ENCODE measurements around the gene EMC10.

Gene EMC10

DNA sequence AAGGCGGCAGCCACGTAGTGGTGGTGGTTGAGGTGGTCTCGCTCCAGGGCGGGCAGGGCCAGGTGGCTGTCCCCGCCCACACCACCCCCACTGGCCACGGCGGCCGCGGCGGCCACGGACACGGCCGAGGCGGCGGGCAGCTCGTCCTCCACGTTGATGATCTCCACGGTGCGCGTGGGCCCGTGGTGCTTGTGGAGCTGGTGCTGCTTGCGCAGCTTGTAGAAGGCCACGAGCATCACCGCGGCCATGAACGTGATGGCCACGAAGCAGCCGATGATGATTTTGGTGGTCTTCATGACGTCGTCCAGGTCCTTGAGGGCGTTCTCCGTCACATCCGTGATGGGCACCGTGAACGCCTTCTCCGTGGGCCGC, 41.4 kb downstream of the EMC10 start:
- no peak for DNase-seq (ENCODE audit: low read depth in 1 of 2, low spot score in 1 of 2)
- no peak overlapping the region for H3K4me3 ChIP-seq (replicated peaks; ENCODE audit: insufficient read depth, low read length)
- no peak for TF ChIP-seq GABPA (IDR thresholded peaks at IDR 0.05; ENCODE audit: low read depth)
- no peak for TF ChIP-seq SPI1 (IDR thresholded peaks at IDR 0.05; ENCODE audit: borderline replicate concordance, low read depth)
- TF ChIP-seq, protein P1, sequence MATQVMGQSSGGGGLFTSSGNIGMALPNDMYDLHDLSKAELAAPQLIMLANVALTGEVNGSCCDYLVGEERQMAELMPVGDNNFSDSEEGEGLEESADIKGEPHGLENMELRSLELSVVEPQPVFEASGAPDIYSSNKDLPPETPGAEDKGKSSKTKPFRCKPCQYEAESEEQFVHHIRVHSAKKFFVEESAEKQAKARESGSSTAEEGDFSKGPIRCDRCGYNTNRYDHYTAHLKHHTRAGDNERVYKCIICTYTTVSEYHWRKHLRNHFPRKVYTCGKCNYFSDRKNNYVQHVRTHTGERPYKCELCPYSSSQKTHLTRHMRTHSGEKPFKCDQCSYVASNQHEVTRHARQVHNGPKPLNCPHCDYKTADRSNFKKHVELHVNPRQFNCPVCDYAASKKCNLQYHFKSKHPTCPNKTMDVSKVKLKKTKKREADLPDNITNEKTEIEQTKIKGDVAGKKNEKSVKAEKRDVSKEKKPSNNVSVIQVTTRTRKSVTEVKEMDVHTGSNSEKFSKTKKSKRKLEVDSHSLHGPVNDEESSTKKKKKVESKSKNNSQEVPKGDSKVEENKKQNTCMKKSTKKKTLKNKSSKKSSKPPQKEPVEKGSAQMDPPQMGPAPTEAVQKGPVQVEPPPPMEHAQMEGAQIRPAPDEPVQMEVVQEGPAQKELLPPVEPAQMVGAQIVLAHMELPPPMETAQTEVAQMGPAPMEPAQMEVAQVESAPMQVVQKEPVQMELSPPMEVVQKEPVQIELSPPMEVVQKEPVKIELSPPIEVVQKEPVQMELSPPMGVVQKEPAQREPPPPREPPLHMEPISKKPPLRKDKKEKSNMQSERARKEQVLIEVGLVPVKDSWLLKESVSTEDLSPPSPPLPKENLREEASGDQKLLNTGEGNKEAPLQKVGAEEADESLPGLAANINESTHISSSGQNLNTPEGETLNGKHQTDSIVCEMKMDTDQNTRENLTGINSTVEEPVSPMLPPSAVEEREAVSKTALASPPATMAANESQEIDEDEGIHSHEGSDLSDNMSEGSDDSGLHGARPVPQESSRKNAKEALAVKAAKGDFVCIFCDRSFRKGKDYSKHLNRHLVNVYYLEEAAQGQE (IDR thresholded peaks at IDR 0.05; ENCODE audit: insufficient replicate concordance, low read depth), result no peak
- TF ChIP-seq POLR2AphosphoS5 (IDR thresholded peaks at IDR 0.05; ENCODE audit: low read depth), result no peak
- TF ChIP-seq, protein P2, sequence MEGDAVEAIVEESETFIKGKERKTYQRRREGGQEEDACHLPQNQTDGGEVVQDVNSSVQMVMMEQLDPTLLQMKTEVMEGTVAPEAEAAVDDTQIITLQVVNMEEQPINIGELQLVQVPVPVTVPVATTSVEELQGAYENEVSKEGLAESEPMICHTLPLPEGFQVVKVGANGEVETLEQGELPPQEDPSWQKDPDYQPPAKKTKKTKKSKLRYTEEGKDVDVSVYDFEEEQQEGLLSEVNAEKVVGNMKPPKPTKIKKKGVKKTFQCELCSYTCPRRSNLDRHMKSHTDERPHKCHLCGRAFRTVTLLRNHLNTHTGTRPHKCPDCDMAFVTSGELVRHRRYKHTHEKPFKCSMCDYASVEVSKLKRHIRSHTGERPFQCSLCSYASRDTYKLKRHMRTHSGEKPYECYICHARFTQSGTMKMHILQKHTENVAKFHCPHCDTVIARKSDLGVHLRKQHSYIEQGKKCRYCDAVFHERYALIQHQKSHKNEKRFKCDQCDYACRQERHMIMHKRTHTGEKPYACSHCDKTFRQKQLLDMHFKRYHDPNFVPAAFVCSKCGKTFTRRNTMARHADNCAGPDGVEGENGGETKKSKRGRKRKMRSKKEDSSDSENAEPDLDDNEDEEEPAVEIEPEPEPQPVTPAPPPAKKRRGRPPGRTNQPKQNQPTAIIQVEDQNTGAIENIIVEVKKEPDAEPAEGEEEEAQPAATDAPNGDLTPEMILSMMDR (IDR thresholded peaks at IDR 0.05; ENCODE audit: insufficient read depth, low read length), result no peak
- H3K27me3 ChIP-seq (ENCODE audit: insufficient read depth, poor library complexity, severe bottlenecking), result peaks cover 8% of the 10 kb centered on the region
- no peak overlapping the region for H3K27ac ChIP-seq (replicated peaks)

DNA sequence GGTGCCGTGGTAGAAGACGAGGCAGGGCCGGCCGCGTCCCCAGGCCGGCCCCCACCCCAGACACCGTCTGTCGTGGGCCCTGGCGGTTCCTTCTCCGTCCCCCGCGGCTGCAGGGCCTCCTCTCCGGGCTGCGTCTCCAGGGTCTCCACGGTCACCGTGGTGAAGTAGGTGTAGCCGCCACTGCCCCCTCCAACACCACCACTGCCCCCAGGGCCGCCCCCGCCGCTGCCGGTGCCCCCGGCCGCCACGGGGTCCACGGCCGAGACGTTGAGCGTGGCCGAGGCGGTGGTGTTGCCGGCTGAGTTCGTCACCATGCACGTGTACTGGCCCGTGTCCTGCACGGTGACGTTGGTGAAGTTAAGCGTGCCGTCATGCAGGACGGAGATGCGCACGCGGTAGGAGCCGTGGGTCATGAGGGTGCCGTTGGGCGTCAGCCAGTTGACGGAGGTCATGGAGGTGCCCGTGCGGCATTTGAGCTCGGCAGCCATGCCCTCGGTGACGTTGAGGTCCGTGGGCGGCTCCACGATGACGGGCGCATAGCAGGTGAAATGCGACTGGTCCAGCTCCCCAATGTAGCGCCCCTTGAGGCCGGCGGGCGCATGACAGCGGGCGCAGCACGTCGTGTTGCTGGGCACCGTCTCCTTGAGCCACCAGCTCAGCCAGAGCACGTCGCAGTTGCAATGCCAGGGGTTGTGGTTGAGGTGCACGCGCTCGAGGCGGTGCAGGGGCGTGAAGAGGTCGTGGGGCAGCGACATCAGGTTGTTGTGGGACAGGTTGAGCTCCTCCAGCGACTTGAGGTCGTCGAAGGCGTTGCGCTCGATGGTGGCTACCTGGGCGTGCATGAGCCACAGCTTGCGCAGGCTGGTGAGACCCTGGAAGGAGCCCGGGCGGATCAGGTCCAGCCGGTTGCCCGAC, 42.0 kb downstream of the EMC10 start:
- TF ChIP-seq, protein P2 (IDR thresholded peaks at IDR 0.05; ENCODE audit: insufficient read depth, low read length), result no peak
- no peak for TF ChIP-seq GABPA (IDR thresholded peaks at IDR 0.05; ENCODE audit: low read depth)
- TF ChIP-seq, protein P1 (IDR thresholded peaks at IDR 0.05; ENCODE audit: insufficient replicate concordance, low read depth), result no peak
- DNase-seq (ENCODE audit: low read depth in 1 of 2, low spot score in 1 of 2), result no peak
- Histone ChIP-seq H3K4me3 (replicated peaks; ENCODE audit: insufficient read depth, low read length) (no peak overlapping the region), H3K27me3 (ENCODE audit: insufficient read depth, poor library complexity, severe bottlenecking) (peaks cover 8% of the 10 kb centered on the region), H3K27ac (replicated peaks) (no peak overlapping the region)

DNA sequence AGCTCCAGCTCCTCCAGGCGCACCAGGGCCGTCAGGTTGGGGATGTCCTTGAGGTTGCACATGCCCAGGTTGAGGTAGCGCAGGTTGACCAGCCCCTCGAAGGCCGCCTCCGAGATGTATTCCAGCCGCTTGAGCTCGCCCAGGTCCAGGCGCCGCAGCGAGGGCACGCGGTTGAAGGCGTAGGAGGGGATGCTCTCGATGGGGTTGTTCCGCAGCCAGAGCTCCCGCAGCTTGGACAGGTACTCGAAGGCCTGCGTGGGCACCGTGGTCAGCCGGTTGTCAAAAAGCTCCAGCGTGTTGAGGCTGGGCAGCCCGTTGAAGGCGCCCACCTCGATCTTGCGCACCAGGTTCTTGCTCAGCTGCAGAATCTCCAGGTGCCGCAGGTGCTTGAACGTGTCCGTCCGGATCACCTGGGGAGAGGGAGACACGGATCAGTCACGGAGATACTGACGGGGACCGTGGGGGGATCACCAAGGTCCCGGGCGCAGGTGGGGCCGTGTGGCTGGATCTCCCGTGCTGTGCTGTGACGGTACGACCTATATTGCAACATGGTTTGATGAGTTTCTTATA, 42.8 kb downstream of the EMC10 start:
- TF ChIP-seq, protein P1 (IDR thresholded peaks at IDR 0.05; ENCODE audit: insufficient replicate concordance, low read depth), result no peak
- TF ChIP-seq SPI1 (IDR thresholded peaks at IDR 0.05; ENCODE audit: borderline replicate concordance, low read depth), result no peak
- TF ChIP-seq POLR2AphosphoS5 (IDR thresholded peaks at IDR 0.05; ENCODE audit: low read depth), result no peak
- TF ChIP-seq, protein P2 (IDR thresholded peaks at IDR 0.05; ENCODE audit: insufficient read depth, low read length), result no peak
- TF ChIP-seq GABPA (IDR thresholded peaks at IDR 0.05; ENCODE audit: low read depth), result no peak
- H3K27ac ChIP-seq (replicated peaks), result no peak overlapping the region
- no peak for DNase-seq (ENCODE audit: low read depth in 1 of 2, low spot score in 1 of 2)
- H3K27me3 ChIP-seq (ENCODE audit: insufficient read depth, poor library complexity, severe bottlenecking), result peaks cover 8% of the 10 kb centered on the region
- H3K4me3 ChIP-seq (replicated peaks; ENCODE audit: insufficient read depth, low read length), result no peak overlapping the region

Data from HL-60 (cell line).